HG03565 (cell line): ENCODE measurements around the gene SLAMF7.

ENCODE experiments used
- ATAC-seq: cut with Tn5 transposase; IDR thresholded peaks from one replicate; pipeline ENCODE4 v1.9.1; 2021; ENCODE audit warnings: mild to moderate bottlenecking, moderate library complexity; ENCODE audit not compliant: unreplicated experiment

Gene SLAMF7

GRCh38 chr1:160799641-160800040 is 60.6 kb downstream of the SLAMF7 start:
- ATAC-seq, result no peak

- no peak for ATAC-seq
Measured at GRCh38 chr1:160800142-160800541, 61.1 kb downstream of the SLAMF7 start.

GRCh38 chr1:160800645-160801408 is 61.8 kb downstream of the SLAMF7 start:
- no peak for ATAC-seq

- no peak for ATAC-seq
Measured at GRCh38 chr1:160801836-160802580, 63.0 kb downstream of the SLAMF7 start.
